ENCODE results near the gene NME5. TPM values are rescaled to one million over a fixed set of nuclear protein-coding genes. Genes with fewer than 3 reads are reported as not detected.

NME5 gene
- not detected in 5 replicates for total RNA-seq (2022; extraction: Qiagen RNA extraction; ENCODE audit: low read depth)

GRCh38 chr5:138138949-138139780 lies at the start of gene NME5:
NME5 (minus strand) TSS chr5:138139428; CDS start chr5:138138780, 648 bp downstream.

GRCh38 chr5:138178516-138179276 lies 39.5 kb upstream of the NME5 start, which contains the start of the genes BRD8 and KIF20A:
BRD8 (minus strand) TSS chr5:138178630; CDS start chr5:138178614, 16 bp downstream.
KIF20A (plus strand) TSS chr5:138179112; CDS start chr5:138179681, 569 bp downstream.

GRCh38 chr5:138083702-138084101 lies 55.5 kb downstream of the NME5 start, which contains the start of gene WNT8A:
WNT8A (plus strand) TSS chr5:138084033; CDS start chr5:138084128, 95 bp downstream.

Other genes with a start within 250 kb of the NME5 start
- gene PKD2L2, start 250.0 kb downstream of the NME5 start, total RNA-seq (2022; extraction: Qiagen RNA extraction; ENCODE audit: low read depth), result not detected in 5 replicates
- gene FAM13B, start 106.3 kb downstream of the NME5 start, total RNA-seq (2022; extraction: Qiagen RNA extraction; ENCODE audit: low read depth), result 10.9 to 15.6 TPM (median 12.6 TPM) in 5 replicates
- gene WNT8A, start 55.4 kb downstream of the NME5 start, total RNA-seq (2022; extraction: Qiagen RNA extraction; ENCODE audit: low read depth), result not detected in 5 replicates
- 47.6 to 55.3 TPM (median 49.0 TPM) in 5 replicates for gene BRD8, start 39.2 kb upstream of the NME5 start, total RNA-seq (2022; extraction: Qiagen RNA extraction; ENCODE audit: low read depth)
- 42.0 to 48.1 TPM (median 47.0 TPM) in 5 replicates for gene KIF20A, start 39.7 kb upstream of the NME5 start, total RNA-seq (2022; extraction: Qiagen RNA extraction; ENCODE audit: low read depth)
- gene CDC23, start 73.9 kb upstream of the NME5 start, total RNA-seq (2022; extraction: Qiagen RNA extraction; ENCODE audit: low read depth), result 20.6 to 33.3 TPM (median 27.7 TPM) in 5 replicates
- 0.09 to 0.12 TPM (median 0.12 TPM) in 3 of 5 replicates, not detected in the others for gene GFRA3, start 135.2 kb upstream of the NME5 start, total RNA-seq (2022; extraction: Qiagen RNA extraction; ENCODE audit: low read depth)
- 10.7 to 12.9 TPM (median 11.2 TPM) in 5 replicates for gene CDC25C, start 192.4 kb upstream of the NME5 start, total RNA-seq (2022; extraction: Qiagen RNA extraction; ENCODE audit: low read depth)
- gene FAM53C, start 198.8 kb upstream of the NME5 start, total RNA-seq (2022; extraction: Qiagen RNA extraction; ENCODE audit: low read depth), result 19.7 to 22.3 TPM (median 20.9 TPM) in 5 replicates
- 34.8 to 48.6 TPM (median 42.1 TPM) in 5 replicates for gene KDM3B, start 213.3 kb upstream of the NME5 start, total RNA-seq (2022; extraction: Qiagen RNA extraction; ENCODE audit: low read depth)

Measured in A549 treated with RU486 at 1 μM for 4 hours (cell line).